ENCODE results near the gene IGSF21. TPM values are rescaled to one million over a fixed set of nuclear protein-coding genes. Genes with fewer than 3 reads are reported as not detected.

The IGSF21 gene
- total and polyA plus RNA-seq, 2 of the 8 experiments (the other 6 are each of a cell fraction or from before 2014, with no cell fraction given), result 22.5 to 28.5 TPM

DNA sequence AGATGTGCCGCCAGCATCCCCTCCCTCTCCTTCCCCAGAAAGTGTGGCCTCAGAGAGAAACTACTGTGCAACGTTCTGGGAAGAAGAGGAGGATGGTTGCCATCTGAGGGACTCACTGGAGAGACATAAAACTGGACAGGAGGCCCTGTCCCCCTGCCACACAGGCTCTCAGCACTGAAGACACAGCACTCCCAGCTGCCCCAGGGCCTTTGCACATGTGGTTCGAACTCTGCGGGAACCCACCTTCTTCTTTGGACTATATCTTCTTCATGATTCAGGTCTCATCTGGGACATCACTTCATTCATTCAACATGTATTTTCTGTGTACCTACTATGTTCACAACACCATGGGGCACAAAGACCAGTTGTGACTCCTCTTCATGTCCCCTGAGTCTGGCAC is 17.4 kb downstream of the IGSF21 start:
- FAIRE-seq, result no peak
- H4K20me1 ChIP-seq (replicated peaks in 1 of 2; ENCODE audit: control insufficient read depth in 1 of 2, insufficient read depth in 2 of 2, low read length in 2 of 2), result peaks cover 0 to 3% of the 10 kb centered on the region in 2 experiments

More for the DNA sequence above, 17.4 kb downstream of the IGSF21 start:
- H3K14ac ChIP-seq (ENCODE audit: insufficient read length), result no peak overlapping the region
- no peak overlapping the region for H3K4me2 ChIP-seq (ENCODE audit: insufficient read depth in 1 of 2, low read depth in 2 of 2, low read length in 2 of 2)
- H3K4me1 ChIP-seq (replicated peaks in 1 of 4; ENCODE audit: control insufficient read depth in 3 of 4, insufficient read depth in 4 of 4, low read length in 3 of 4), result peaks cover 0 to 7% (median 2%) of the 10 kb centered on the region in 4 experiments; a peak in 3 of 7 replicates
- no peak overlapping the region for H3K23ac ChIP-seq (ENCODE audit: insufficient read length)
- no peak for DNase-seq (ENCODE audit: low read depth in 1 of 2, low spot score in 2 of 2)
- no peak overlapping the region for H3K4ac ChIP-seq (replicated peaks; ENCODE audit: insufficient read length, low read depth, low read length)
- H3K79me2 ChIP-seq (ENCODE audit: control insufficient read depth in 1 of 2, insufficient read depth in 2 of 2, low read length in 2 of 2), result no peaks in the 10 kb centered on the region
- no peak overlapping the region; the same call in 1 of the 2 replicates for H2BK20ac ChIP-seq (ENCODE audit: low read length)
- no peak overlapping the region for H2BK5ac ChIP-seq (ENCODE audit: low read depth, low read length)
- CTCF ChIA-PET (ENCODE audit: partially characterized antibody), result interaction anchor here (0.8 to 4.6 kb wide), 6 partner anchors 10 to 451 kb away, joined by 3 to 18 read pairs (median 6); no protein-coding TSS in a partner anchor
- no peaks in the 10 kb centered on the region for H3K36me3 ChIP-seq (ENCODE audit: control insufficient read depth in 2 of 4, insufficient read depth in 4 of 4, low read length in 3 of 4)
- TF ChIP-seq KDM1A (IDR thresholded peaks at IDR 0.05; ENCODE audit: borderline replicate concordance, low read length) (peak; percentile 79), SIRT6 (IDR thresholded peaks at IDR 0.05; ENCODE audit: low read length) (no peak)
- no peak overlapping the region for H2BK120ac ChIP-seq (replicated peaks; ENCODE audit: low read depth, low read length)
- H4K5ac ChIP-seq (ENCODE audit: insufficient read length, low read depth, low read length), result no peak overlapping the region
- no peak overlapping the region for H4K8ac ChIP-seq (ENCODE audit: extremely low read depth, insufficient read depth, low read length)
- no peak overlapping the region for H2AFZ ChIP-seq (ENCODE audit: low read length)
- no peak overlapping the region for H3K27ac ChIP-seq (ENCODE audit: low read depth, low read length)
- peaks cover 13% of the 10 kb centered on the region for H3K79me1 ChIP-seq (ENCODE audit: low read depth, low read length)
- H3K9ac ChIP-seq (replicated peaks in 1 of 4; ENCODE audit: extremely low read depth in 1 of 4, low read depth in 3 of 4, low read length in 3 of 4), result no peak overlapping the region
- H3K27me3 ChIP-seq (replicated peaks in 1 of 4; ENCODE audit: control insufficient read depth in 3 of 4, extremely low read depth in 1 of 4, insufficient read depth in 3 of 4, low read length in 3 of 4), result no peaks in the 10 kb centered on the region
- no peak overlapping the region for H2BK15ac ChIP-seq (ENCODE audit: low read length)
- WGBS, 2 experiments (ENCODE audit: extremely low coverage in 1 of 2, insufficient coverage in 1 of 2, insufficient read length in 1 of 2, insufficient replicate concordance in 2 of 2, low coverage in 1 of 2, low lambda C conversion rate in 2 of 2, missing lambda C conversion rate in 1 of 2), result 90% methylated on average over 4 of the region's 4 CpGs; no CpG with 5 or more reads in 1 of the 2 experiments
- no peaks in the 10 kb centered on the region for H3K9me3 ChIP-seq (ENCODE audit: insufficient read depth in 2 of 2, low read depth in 1 of 2, low read length in 1 of 2)
- POLR2A ChIA-PET (ENCODE audit: partially characterized antibody), result no interaction called here
- H2BK12ac ChIP-seq (ENCODE audit: low read depth, low read length), result no peak overlapping the region
- no peak overlapping the region for H4K91ac ChIP-seq (replicated peaks; ENCODE audit: insufficient read length, low read length)
- H3K4me3 ChIP-seq (ENCODE audit: extremely low read depth in 1 of 4, insufficient read depth in 2 of 4, low read depth in 3 of 4, low read length in 4 of 4), result no peak overlapping the region
- H3K23me2 ChIP-seq (ENCODE audit: low read depth, low read length), result no peaks in the 10 kb centered on the region
- no peak overlapping the region for H3K18ac ChIP-seq (ENCODE audit: extremely low read depth, low read length)
- H3K56ac ChIP-seq (replicated peaks; ENCODE audit: insufficient read length, low read depth, low read length), result no peak overlapping the region
- H2AK5ac ChIP-seq (ENCODE audit: low read depth, low read length), result no peak overlapping the region
